Stimulated activated CD8-positive, alpha-beta memory T cell treated with anti-CD3 and anti-CD28 coated beads, Interleukin-7, amount 100 ng/mL, for 48 hours (primary cell): ENCODE results near the gene SLC49A3.
"Not testable (repeated sequence)": the region's sequence is repeated elsewhere in the genome, so short reads cannot be mapped to it uniquely, and the experiment has no call there.

ENCODE experiments used
- DNase-seq, 2 donors: peaks; one replicate each; pipeline ENCODE4 v3.0.0-alpha.2; 2020; ENCODE audit warnings: low read depth in 1 of 2; ENCODE audit errors: extremely low read depth in 1 of 2

SLC49A3 gene

DNA sequence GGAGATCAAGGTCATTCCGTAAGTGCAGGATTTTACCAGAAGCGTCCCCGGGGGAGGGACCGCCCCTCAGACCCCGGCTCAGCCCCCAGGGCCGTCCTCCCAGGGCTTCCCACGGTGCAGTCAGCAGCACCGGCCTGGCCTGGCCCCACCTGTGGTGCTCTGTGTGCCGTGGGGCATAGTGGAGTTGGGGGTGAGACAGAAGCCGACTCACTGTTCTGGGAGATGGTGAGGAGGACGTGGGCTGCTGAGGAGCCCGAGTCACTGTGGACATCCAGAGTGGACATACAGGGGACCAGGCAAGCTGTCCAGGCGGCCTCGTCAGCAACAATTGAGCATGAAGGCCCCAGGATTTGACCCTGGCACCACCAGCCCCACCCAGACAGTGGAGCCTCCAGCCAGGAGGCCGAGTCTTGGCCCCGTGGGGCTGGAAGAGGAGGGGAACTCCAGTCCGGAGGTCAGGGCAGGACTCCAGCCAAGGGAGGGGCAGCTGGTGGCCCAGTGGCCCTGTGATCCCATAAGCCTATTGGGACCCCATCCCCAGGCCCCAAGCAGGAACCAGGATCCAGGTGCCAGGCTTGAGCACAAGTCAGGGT lies 34.0 kb downstream of the SLC49A3 start:
- DNase-seq: no peak

DNA sequence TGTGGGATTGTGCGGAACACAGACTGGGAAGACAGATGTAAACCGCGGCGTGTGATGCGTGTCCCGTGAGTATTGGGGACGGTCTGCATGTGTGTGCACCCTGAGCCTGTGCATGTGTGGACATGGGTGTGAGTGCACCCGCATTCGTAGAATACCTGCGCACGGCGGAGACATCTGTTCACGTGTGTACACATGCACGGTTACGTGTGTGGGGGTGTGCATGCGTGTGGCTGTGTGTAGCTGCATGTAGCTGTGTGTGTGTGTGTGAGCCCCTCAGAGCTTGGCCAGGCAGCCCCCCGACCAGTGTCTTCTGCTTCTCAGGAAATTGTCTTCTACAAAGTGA lies 34.5 kb downstream of the SLC49A3 start:
- DNase-seq: no peak

DNA sequence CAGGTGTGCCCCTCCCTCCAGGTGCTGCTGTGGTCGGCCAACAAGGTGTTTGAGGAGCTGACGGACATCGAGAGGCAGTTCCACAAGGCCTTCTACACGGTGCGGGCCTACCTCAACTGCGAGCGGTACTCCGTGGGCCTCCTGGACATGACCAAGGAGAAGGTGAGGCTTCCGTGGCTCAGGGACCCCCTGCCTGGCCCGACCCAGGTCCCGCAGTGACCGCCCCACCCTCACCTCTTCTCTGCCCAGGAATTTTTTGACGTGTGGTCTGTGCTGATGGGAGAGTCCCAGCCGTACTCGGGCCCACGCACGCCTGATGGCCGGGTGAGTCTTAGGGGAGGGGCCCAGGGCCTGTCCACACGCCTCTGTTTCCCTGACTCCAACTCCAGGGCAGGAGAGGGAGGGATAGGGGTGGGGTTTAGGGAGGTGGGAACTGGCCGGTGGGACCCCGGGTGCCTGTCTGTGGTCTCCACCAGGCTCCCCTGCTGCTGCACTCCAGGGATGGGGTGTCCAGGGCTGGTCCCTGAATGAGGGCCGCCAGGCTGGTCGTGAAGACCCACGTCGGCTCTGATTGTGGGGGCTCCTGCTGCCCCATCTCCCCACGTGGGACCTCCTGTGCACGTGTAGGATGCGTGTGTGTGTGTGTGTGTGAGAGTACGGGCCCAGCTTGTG lies 35.0 kb downstream of the SLC49A3 start:
- DNase-seq: no peak

DNA sequence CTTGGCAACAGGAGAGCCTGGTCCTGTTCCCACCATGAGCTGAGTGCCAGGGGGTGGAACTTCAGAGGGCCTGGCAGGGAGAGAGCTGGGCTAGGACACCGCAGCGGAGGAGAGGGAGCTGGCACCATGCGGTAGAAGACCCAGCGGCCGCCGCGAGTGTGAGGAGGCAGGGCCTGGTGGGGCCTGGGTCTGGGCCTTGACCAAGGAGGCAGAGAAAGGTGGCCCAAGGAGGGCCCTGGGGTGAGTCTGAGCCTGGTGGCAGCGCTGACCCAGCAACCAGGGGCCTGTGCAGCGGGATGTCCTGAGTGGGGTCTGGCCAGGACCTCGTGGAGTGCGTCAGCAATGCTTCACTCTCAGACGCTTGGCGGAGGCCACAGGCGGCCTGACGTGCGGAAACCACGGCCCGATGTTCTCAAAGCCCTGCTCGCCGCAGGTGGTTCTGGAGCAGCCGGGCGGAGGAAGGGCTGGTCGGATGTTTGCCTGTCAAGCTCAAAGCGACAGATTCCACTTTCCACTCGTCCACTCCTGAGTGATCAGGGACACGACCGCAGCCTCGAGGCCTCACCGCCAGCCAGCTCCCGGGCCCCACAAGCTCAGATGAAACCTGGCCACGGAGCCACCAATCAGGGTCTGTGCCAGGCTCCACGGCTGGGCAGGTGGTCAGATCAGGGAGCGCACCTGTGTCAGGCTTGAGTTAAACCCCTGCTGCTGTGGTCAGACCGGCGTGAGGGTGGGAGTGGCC lies 35.7 kb downstream of the SLC49A3 start:
- no peak for DNase-seq

DNA sequence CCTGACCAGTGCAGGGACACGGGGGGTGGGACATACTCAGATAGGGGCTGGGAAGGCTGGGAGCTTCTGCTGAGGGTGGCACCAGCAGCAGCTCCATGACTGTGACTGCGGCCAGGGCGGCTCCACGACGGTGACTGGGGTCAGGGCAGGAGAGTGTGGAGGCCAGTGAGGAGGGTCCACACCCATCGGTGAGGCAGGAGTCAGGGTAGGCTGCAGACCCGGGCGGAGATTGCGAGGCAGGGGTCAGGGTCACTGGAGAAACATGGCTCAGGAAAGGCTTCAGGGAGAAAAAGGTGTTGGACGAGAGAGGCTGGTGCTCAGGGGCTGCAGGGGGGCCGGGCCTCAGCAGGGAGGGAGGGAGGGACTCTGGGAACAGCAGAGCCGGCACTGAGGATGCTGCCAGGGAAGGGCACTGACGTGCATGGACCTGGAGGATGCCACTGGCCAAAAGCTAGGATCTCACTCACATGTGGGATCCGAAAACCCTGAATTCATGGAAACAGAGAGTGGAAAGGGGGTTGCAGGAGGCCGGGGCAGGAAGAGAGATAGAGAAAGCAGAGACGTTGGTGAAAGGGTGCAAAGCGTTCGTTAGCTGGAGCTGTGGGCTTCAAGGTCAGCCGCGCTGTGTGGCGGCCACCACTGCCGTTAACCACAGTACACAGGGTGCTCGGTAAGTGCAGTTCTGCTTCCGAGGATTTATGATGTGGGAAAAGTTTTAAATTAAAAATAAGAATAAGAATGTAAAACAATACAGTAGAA lies 36.9 kb downstream of the SLC49A3 start:
- no peak for DNase-seq

DNA sequence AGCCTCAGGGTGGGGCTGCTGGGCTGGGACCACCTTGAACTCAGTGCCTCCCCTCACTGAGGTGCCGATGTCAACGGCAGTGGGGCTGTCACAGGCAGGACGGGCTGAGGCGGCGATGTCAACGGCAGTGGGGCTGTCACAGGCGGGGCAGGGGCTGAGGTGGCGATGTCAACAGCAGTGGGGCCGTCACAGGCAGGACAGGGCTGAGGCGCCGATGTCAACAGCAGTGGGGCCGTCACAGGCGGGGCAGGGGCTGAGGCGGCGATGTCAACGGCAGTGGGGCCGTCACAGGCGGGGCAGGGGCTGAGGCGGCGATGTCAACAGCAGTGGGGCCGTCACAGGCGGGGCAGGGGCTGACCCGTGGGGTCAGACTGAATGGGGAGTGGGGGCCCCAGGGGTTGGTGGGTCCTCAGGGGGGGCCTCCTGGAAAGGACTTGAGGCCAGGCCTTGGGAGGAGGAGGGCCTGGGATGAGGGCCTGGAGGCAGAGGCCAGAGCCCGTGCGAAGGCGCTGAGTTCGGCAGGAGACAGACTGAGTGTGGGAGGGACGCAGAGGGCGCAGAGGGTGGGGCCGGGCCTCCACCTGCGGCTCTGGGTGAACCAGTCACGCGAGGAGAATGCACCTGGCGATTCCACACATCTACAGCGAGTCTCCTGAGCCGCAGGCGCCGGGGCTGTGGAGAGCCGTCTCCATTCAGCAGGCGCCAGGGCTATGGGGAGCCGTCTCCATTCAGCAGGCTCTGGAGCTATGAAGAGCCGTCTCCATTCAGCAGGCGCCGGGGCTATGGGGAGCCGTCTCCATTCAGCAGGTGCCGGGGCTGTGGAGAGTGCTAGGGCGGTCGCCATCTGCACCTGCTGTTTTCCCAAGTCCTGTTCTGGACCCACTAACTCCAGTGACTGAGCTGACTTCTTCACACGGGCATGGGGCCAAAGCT lies 37.7 kb downstream of the SLC49A3 start:
- no peak for DNase-seq

DNA sequence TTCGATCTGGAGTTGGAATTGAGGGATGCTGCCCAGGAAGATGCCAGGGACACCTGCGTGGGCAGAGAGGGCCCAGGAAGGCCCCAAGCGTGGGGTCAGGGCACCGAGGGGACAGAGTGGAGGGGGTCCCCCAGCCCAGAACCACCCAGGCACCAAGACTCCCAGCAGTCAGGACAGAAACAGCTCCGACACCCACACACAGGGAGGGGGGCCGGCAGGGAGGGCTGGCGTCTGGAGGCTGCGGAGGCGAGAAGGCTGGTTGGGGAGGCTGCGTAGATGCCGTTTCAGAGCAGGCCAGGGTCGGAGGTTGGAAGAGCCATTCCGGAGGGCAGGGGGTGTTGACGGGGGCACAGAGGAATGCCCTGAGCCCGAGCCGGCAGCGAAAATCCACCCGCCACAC lies 38.5 kb downstream of the SLC49A3 start:
- no peak for DNase-seq

DNA sequence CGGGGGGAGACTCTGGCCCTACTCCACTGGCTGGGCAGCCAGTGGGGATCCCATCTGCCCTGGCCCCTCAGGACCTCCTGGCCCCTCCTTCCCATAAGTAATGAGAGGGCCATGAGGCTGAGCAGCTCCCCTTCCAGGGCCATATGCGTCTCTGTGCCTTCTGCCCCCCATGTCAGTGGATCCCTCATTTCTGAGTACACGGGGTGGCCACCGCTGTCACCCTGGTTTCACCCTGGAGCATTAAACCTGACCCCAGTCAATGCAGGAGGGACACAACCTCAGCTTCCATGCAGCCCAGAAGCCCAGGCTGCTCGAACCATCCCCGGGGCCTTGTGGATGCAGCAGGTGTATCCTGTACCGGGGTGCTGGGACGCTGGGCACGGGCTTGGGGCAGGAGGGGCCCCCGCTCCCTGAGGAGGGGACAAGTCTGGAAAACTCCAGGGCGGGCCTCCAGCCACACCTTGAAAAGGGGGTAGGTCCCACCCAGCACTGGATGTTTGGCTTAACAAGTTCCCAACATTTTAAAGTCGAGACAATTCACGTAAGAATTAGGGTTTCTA lies 39.1 kb downstream of the SLC49A3 start:
- no peak for DNase-seq

DNA sequence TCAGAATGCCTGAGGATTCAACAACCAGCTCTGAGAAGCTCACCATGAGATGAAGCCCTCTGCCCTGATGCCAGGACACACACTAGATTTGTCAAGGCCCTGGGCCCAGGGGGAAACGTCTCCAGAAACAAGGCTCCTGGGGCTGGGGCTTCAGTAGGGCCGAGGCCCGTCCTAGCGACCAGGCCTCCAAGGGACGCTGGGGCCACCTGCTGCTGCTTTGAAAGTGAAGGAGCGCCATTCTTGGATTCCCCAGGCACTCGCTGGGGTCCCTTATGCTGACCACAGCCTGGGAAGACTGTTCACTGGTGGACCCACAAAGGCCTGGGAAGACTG lies 39.7 kb downstream of the SLC49A3 start:
- DNase-seq: no peak

DNA sequence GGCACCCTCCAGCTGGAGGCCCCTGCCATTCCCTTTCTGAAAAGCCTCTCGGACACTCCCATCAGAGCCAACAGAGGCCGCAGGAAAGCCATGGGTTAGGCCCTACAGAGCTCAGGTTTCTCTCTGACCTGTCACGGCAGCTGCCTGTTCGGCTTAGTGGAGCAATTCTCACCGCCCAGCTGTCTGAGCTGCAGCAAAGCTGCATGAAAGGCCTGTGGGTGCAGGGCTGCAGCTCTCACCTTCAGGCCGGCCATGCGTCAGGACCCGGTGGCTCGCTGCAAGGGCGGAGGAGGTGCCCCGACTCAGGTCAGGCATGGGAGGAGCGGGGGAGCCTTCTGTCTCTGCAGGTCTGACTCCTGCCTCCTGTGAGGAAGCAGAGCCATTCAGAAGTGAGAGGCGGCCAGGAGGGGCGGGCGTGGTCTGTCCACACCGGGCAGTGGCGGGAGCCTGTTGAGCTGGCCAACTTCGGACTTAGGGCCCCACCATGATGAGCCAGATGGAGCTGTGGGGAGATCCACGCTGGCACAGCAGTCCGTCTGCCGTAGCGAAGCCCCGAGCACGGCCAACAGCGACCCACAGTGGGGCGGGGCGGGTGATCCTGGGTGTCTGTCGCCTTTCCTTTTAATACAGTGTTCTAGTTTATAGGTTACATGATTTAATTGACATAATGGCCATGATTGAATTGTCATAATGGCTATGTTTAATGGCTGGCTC lies 40.2 kb downstream of the SLC49A3 start:
- DNase-seq: no peak

DNA sequence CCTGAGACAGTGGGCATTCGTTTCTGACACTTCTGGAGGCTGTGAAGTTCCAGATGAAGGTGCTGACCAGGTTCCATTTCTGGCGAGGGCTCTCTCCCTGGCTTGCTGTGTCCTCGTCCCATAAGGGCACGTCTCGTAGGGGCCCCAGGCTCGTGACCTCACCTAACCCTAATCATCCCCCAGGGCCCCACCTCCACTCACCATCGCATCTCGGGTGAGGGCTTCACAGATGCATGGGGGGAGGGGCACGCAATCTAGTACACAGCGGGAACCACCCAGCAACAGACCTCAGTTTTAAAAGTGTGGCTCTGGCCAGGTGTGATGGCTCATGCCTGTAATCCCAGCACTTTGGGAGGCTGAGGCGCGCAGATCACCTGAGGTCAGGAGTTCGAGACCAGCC lies 41.5 kb downstream of the SLC49A3 start:
- DNase-seq: no peak

DNA sequence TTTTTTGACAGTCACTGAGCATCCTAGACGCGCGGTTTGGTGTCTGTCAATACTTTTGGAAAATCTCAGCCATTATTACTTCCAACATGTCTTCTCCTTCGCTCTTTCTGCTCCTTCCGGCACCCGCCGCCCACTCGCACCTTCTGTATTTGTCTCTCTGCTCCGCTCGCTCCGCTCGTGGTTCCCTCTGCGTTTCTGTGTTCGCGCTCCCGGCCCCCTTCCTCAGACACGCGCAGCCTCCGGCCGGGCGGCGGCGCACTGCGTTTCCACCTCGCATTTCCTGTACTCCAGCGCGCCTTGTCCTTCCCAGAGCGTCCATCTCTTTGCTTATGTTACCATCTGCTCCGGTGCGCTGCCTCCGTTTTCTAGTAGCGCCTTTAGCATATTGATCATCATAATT lies 42.5 kb downstream of the SLC49A3 start:
- peak in 1 of 2 donors; percentile 23 for DNase-seq

DNA sequence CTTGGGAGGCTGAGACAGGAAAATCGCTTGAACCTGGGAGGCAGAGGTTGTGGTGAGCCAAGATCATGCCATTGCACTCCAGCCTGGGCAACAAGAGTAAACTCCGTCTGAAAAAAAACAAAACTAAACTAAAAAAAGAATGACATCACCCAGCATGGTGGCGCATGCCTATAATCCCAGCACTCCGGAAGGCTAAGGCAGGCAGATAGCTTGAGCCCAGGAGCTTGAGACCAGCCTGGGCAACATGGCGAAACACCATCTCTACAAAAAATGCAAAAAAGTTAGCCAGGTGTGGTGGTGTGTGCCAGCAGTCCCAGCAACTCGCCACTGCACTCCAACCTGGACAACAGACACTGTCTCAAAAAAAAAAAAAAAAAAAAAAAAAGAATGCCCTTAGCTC lies 46.6 kb downstream of the SLC49A3 start:
- not testable (repeated sequence) for DNase-seq

DNA sequence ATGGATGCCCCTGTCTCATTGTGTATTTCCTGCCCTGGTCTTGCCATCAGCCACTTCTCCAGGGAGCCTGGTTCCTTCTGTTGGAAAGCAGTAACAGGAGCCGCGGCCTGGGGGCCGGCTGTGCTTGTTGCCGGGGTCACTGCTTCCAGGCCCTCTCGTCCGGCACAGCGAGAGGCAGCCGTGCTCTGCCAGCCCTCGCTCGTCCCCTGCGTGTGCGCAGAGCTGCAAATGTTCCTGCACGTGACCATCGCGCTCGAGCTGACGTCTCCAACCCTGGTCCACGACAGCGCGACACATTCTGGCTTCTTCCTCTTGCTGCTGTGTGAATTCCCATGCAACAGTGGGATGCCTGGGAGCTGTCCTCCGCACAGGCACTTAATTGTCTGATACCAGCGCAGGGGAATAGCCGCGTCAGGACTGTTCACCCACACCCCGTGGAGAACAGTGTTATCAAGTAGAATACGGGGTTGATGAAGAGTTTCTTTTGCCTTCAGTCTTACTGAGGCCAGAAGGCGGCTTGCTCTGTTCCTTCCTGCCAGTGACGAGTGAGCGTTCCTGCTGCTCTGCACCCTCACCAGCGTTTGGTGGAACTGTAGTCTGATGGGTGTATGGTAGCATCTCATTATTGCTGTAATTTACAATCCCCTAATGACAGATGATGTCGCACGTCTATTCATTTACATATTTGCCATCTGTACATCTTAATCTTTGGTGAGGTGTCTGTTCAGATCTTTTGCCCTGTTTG lies 51.2 kb downstream of the SLC49A3 start:
- DNase-seq: no peak

DNA sequence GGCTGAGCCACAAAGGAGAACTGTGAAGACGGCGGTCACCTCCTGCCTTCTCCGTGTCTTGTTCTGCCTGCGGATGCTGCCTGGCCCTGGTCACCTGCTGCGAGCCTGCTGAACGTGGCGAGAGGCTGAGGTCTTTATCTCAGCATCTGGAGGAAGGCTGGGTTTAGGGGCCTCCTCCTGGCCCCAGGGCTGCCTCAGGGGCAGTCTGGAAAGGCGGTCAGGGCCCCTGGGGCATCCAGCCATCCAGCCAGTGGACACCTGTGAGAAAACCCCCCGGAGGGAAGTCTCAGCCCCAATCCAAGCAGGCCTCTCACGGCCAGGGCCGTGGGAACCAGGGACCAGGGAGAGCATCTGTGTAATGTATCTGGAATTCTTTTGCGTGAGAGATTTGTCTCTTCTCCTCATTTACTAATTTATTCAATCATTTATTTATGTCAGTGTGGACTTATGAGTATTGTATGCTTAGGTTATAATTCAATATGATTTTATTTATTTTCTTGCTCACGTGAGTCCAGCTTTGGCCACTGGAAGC lies 52.3 kb downstream of the SLC49A3 start:
- DNase-seq: no peak

DNA sequence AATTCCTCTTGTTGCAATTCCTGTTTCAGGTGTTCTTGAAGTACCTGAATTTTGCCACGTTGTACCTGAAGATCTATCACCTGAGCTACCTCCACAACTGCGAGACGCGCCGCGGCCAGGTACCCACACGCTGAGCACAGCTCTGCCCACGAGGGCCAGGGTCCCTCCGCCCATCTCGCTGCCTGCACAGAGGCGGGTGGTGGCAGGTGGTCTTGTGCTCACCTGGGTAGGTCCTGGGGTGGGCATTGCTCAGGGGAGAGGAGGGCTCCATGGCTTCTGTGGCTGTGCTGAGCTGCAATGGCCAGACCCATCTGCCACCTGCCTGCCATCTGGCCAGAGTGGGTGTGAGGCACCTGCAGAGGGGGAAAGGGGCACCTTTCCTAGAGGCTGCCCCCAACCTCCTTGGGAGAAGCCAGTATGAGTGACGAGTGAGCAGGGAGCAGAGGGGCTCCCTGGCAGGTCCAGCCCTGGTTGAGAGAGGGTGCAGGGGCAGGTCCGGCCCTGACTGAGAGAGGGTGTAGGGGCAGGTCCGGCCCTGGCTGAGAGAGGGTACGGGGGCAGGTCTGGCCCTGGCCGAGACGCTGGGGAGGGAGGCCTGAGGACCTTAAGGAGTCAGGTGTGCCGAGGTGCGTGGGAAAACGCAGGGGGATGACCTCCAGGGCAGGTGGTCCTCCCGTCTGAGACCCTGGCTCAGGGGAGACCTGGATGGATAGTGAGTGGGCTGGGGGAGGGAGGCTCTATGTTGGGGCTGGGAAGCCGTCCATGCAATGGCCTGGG lies 52.9 kb downstream of the SLC49A3 start:
- DNase-seq: no peak

DNA sequence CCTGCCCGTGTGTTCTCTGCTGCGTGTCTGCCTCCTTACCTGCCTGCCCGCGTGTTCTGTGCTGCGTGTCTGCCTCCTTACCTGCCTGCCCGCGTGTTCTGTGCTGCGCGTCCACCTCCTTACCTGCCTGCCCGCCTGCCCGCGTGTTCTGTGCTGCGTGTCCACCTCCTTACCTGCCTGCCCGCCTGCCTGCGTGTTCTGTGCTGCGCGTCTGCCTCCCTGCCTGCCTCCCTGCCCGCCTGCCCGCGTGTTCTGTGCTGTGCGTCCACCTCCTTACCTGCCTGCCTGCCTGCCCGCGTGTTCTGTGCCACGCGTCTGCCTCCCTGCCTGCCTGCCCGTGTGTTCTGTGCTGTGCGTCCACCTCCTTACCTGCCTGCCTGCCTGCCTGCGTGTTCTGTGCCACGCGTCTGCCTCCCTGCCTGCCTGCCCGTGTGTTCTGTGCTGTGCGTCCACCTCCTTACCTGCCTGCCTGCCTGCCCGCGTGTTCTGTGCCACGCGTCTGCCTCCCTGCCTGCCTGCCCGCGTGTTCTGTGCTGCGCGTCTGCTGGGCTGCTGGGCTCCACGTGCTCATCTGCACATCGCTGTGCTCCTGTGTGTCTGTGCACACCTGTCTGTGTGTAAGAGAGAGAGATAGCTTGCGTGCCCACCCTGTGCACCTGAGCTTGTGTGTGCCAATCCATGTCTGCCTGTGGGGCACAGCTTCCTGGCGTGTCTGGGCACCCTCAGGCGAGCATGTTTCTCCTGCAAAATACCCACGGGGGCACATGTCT lies 53.7 kb downstream of the SLC49A3 start:
- DNase-seq: not testable (repeated sequence)
